ENCODE results near the gene IER2.

DNA sequence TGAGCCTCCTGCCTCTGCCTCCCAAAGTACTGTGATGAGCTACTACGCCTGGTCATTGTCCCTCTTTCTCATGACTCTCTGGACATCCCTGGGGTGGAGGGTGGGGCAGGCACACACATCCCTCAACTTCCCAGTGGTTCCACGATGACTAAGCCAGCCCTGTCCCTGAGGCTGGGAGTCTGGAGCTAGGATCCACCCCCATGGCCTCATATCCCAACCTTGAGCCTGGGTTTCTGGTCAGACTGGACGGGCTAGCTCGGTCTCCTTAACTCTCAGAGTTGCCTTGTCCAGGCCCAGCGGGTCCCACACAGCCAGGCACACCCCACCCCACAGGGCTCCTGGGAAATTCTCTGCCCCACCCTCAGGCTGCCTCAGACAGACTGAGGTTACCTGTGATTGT lies 19.6 kb downstream of the IER2 start:
- TF ChIP-seq, protein P1, sequence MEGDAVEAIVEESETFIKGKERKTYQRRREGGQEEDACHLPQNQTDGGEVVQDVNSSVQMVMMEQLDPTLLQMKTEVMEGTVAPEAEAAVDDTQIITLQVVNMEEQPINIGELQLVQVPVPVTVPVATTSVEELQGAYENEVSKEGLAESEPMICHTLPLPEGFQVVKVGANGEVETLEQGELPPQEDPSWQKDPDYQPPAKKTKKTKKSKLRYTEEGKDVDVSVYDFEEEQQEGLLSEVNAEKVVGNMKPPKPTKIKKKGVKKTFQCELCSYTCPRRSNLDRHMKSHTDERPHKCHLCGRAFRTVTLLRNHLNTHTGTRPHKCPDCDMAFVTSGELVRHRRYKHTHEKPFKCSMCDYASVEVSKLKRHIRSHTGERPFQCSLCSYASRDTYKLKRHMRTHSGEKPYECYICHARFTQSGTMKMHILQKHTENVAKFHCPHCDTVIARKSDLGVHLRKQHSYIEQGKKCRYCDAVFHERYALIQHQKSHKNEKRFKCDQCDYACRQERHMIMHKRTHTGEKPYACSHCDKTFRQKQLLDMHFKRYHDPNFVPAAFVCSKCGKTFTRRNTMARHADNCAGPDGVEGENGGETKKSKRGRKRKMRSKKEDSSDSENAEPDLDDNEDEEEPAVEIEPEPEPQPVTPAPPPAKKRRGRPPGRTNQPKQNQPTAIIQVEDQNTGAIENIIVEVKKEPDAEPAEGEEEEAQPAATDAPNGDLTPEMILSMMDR (IDR thresholded peaks at IDR 0.05; ENCODE audit: poor library complexity) = no peak
- no peak for TF ChIP-seq EZH2phosphoT487 (IDR thresholded peaks at IDR 0.05; ENCODE audit: low read depth, severe bottlenecking, unreplicated experiment)
